Left ventricle myocardium inferior (tissue), 1 donor: ENCODE measurements around the gene AMBRA1. TPM values are rescaled to one million over a fixed set of nuclear protein-coding genes. Genes with fewer than 3 reads are reported as not detected.
"Not testable (repeated sequence)": the region's sequence is repeated elsewhere in the genome, so short reads cannot be mapped to it uniquely, and the experiment has no call there.

ENCODE experiments used
- DNase-seq: peaks from one replicate; pipeline ENCODE4 v3.0.0-alpha.2; 2020
- H3K27ac ChIP-seq: fragments of 200-600 bp; replicated peaks from 2 replicates; pipeline ENCODE4 v1.8.0; 2021
- H3K27me3 ChIP-seq: fragments of 200-600 bp; 2 replicates; pipeline ENCODE4 v1.8.0; 2021; ENCODE audit warnings: low read depth
- H3K36me3 ChIP-seq: fragments of 200-600 bp; 2 replicates; pipeline ENCODE4 v1.8.0; 2021
- H3K4me1 ChIP-seq: fragments of 200-600 bp; 2 replicates; pipeline ENCODE4 v1.8.0; 2021
- H3K4me3 ChIP-seq: fragments of 200-600 bp; 2 replicates; pipeline ENCODE4 v1.8.0; 2021; ENCODE audit warnings: mild to moderate bottlenecking, moderate library complexity
- H3K9me3 ChIP-seq: fragments of 200-600 bp; replicated peaks from 2 replicates; pipeline ENCODE4 v1.8.0; 2021
- CTCF ChIP-seq: fragments of 200-600 bp; IDR thresholded peaks from 2 replicates; pipeline ENCODE4 v1.8.0; 2021; ENCODE audit warnings: antibody characterized with exemption, mild to moderate bottlenecking, borderline replicate concordance
- intact Hi-C: fragments of 100-400 bp; cut with micrococcal nuclease; formaldehyde crosslinking; loops from one replicate; pipeline ENCODE4 v1.11.0; 2022
- total RNA-seq: library from RNA; stranded (reverse); fragmentation: NEBNext Ultra II Directional; extraction: Animal tissue kit (Norgen Biotek cat#: 25700); gene quantifications from one replicate; pipeline ENCODE4 v1.2.1, GENCODE V29; 2021
- donor health status: DM: no; HTN: yes; CAD: no; lungs with severe emphysema.

AMBRA1 gene
- total RNA-seq, 1 donor from 2014 or later, result 14.2 TPM

GRCh38 chr11:46377290-46377689 is 216.5 kb downstream of the AMBRA1 start:
- Histone ChIP-seq H3K4me3 (no peak overlapping the region), H3K4me1 (peaks cover 24% of the 10 kb centered on the region), H3K36me3 (peaks cover 59% of the 10 kb centered on the region), H3K27me3 (peaks cover 8% of the 10 kb centered on the region), H3K9me3 (no peaks in the 10 kb centered on the region), H3K27ac (no peak overlapping the region)
- intact Hi-C loops, result no loop called here
- TF ChIP-seq CTCF, result no peak
- no peak for DNase-seq

- Histone ChIP-seq H3K4me1 (peaks cover 16% of the 10 kb centered on the region), H3K27me3 (no peaks in the 10 kb centered on the region), H3K4me3 (no peak overlapping the region), H3K27ac (no peak overlapping the region), H3K9me3 (no peaks in the 10 kb centered on the region), H3K36me3 (peaks cover 67% of the 10 kb centered on the region)
- DNase-seq, result no peak
- intact Hi-C loops, result no loop called here
- TF ChIP-seq CTCF, result no peak
These were observed 217.4 kb downstream of the AMBRA1 start for GRCh38 chr11:46376258-46377050.

- no peaks in the 10 kb centered on the region for H3K9me3 ChIP-seq
- intact Hi-C loops, result no loop called here
- no peak for DNase-seq
- H3K4me1 ChIP-seq, result peaks cover 6% of the 10 kb centered on the region
- no peaks in the 10 kb centered on the region for H3K27me3 ChIP-seq
- no peak overlapping the region for H3K4me3 ChIP-seq
- no peak for TF ChIP-seq CTCF
- peaks cover 76% of the 10 kb centered on the region for H3K36me3 ChIP-seq
- H3K27ac ChIP-seq, result no peak overlapping the region
These were observed 218.3 kb downstream of the AMBRA1 start for GRCh38 chr11:46375392-46376101.

GRCh38 chr11:46374815-46375214 is 219.0 kb downstream of the AMBRA1 start:
- Histone ChIP-seq H3K36me3 (peaks cover 84% of the 10 kb centered on the region), H3K4me1 (peaks cover under 1% of the 10 kb centered on the region), H3K27ac (no peak overlapping the region), H3K9me3 (no peaks in the 10 kb centered on the region), H3K4me3 (no peak overlapping the region), H3K27me3 (no peaks in the 10 kb centered on the region)
- intact Hi-C loops, result no loop called here
- no peak for TF ChIP-seq CTCF
- no peak for DNase-seq

GRCh38 chr11:46373787-46374740 is 219.8 kb downstream of the AMBRA1 start:
- H3K27me3 ChIP-seq, result no peaks in the 10 kb centered on the region
- no peak overlapping the region for H3K27ac ChIP-seq
- H3K9me3 ChIP-seq, result no peaks in the 10 kb centered on the region
- intact Hi-C loops, result no loop called here
- DNase-seq, result no peak
- H3K4me3 ChIP-seq, result no peak overlapping the region
- peaks cover 6% of the 10 kb centered on the region for H3K4me1 ChIP-seq
- H3K36me3 ChIP-seq, result peaks cover 91% of the 10 kb centered on the region
- no peak for TF ChIP-seq CTCF

GRCh38 chr11:46372501-46372900 is 221.3 kb downstream of the AMBRA1 start:
- DNase-seq, H3K9me3 ChIP-seq, intact Hi-C loops, H3K4me3 ChIP-seq, H3K27ac ChIP-seq, H3K27me3 ChIP-seq: not testable (repeated sequence)
- peaks cover 93% of the 10 kb centered on the region for H3K36me3 ChIP-seq
- H3K4me1 ChIP-seq, result peaks cover 13% of the 10 kb centered on the region
